ENCODE data around the gene CTNNA1. TPM values are rescaled to one million over a fixed set of nuclear protein-coding genes. Genes with fewer than 3 reads are reported as not detected.

CTNNA1 gene
- polyA plus RNA-seq, 3 donors = 56.6 to 84.5 (median 66.2) TPM

DNA sequence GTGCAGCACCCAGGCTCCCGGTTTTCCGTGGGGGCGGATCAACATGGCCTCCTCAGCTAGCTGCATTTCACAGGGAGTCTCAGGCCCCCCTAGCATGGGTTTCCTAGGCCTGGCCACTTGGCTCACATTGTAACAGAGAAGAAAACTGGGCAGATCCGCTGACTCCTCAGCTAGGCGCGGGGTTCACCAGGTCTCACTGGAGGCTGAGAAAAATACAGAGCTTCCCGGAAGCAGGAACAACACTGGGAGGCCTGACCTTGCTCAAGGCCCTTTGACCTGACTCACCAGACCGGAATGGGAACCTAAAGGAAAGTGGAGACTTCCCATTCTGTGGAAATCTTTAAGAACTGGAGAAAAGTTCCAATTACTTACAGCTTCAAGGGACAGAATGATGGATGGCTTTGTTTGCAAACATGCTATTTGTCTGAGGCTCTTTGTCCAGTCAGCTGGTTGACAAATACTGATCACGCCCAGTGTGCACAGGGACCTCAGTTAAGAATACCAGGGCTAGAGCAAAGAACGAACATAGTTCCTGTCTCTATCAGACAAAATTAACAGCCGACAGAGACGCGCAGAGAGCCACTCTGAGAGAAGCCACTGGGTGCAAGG lies 210.6 kb downstream of the CTNNA1 start:
- TF ChIP-seq, protein P1, sequence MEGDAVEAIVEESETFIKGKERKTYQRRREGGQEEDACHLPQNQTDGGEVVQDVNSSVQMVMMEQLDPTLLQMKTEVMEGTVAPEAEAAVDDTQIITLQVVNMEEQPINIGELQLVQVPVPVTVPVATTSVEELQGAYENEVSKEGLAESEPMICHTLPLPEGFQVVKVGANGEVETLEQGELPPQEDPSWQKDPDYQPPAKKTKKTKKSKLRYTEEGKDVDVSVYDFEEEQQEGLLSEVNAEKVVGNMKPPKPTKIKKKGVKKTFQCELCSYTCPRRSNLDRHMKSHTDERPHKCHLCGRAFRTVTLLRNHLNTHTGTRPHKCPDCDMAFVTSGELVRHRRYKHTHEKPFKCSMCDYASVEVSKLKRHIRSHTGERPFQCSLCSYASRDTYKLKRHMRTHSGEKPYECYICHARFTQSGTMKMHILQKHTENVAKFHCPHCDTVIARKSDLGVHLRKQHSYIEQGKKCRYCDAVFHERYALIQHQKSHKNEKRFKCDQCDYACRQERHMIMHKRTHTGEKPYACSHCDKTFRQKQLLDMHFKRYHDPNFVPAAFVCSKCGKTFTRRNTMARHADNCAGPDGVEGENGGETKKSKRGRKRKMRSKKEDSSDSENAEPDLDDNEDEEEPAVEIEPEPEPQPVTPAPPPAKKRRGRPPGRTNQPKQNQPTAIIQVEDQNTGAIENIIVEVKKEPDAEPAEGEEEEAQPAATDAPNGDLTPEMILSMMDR (IDR thresholded peaks at IDR 0.05) = no peak

DNA sequence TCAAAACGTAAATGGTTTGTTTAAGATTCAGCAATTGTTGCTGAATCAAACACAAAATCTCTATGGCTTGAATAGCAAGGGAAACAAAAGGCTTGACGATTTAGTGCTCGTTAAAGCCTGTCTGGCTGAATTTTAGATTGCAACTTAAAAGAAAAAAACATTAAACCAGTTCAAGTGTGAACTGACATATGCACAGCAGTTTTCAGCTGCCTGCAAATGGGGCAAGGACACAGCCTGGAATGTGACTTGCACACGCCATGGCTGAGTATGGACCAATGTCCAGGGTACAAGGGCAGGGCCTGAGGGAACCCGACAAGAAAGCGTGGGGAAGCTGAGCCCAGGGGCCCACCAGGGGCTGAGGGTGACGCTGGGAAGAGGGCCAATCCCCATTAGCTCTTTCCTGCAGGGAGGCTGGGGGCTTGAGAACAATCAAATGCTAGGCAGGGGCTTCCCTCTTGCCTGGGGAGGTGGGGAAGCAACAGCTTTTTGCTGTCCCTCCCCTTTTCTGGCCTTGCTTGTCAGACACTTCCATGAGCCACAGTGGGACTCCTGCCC lies 211.5 kb downstream of the CTNNA1 start:
- H3K9me3 Mint-ChIP-seq = peaks cover 0 to 2% (median 0%) of the 10 kb centered on the region in 7 donors
- peaks cover 0 to 20% of the 10 kb centered on the region in 2 donors for H3K36me3 Mint-ChIP-seq
- no peak overlapping the region for H3K4me2 ChIP-seq (replicated peaks; ENCODE audit: extremely low read depth, low read length, poor library complexity, severe bottlenecking)
- H3K36me3 ChIP-seq (replicated peaks in 1 of 2; ENCODE audit: control insufficient read depth in 1 of 2, insufficient read depth in 2 of 2, low read length in 2 of 2) = no peaks in the 10 kb centered on the region
- no peak overlapping the region for H3K9ac ChIP-seq (ENCODE audit: insufficient read depth, low read length, poor library complexity, severe bottlenecking)
- no peak overlapping the region for H3K4me3 ChIP-seq (replicated peaks in 1 of 3; ENCODE audit: low read depth in 2 of 3, low read length in 3 of 3)
- no peaks in the 10 kb centered on the region for H4K20me1 ChIP-seq (ENCODE audit: insufficient read depth, low read length)
- H3K27ac Mint-ChIP-seq = no peak overlapping the region
- H3K27me3 Mint-ChIP-seq (ENCODE audit: low read depth in 3 of 3) = peaks cover 0 to under 1% (median 0%) of the 10 kb centered on the region in 3 donors
- H2AFZ ChIP-seq (ENCODE audit: insufficient read depth, low read depth, low read length, poor library complexity, severe bottlenecking) = no peak overlapping the region
- TF ChIP-seq, protein P1 (IDR thresholded peaks at IDR 0.05) = no peak
- DNase-seq = no peak
- H3K9me3 ChIP-seq (replicated peaks in 1 of 2; ENCODE audit: control insufficient read depth in 1 of 2, insufficient read depth in 1 of 2, low read length in 2 of 2) = no peaks in the 10 kb centered on the region
- intact Hi-C loops (cut with micrococcal nuclease) = no loop called here
- H3K27me3 ChIP-seq (ENCODE audit: control insufficient read depth in 2 of 2, insufficient read depth in 2 of 2, low read length in 2 of 2) = no peaks in the 10 kb centered on the region
- 69% methylated on average over 6 of the region's 7 CpGs for WGBS (ENCODE audit: insufficient coverage)
- no peaks in the 10 kb centered on the region for H3K79me2 ChIP-seq (ENCODE audit: insufficient read depth, low read length)
- no peak overlapping the region for H3K27ac ChIP-seq (ENCODE audit: low read depth in 1 of 2, low read length in 2 of 2)
- H3K4me1 Mint-ChIP-seq = no peaks in the 10 kb centered on the region
- no peaks in the 10 kb centered on the region for H3K4me1 ChIP-seq (ENCODE audit: control insufficient read depth in 1 of 2, insufficient read depth in 2 of 2, low read length in 2 of 2)
- H3K4me3 Mint-ChIP-seq = no peak overlapping the region

More for the DNA sequence above, 210.6 kb downstream of the CTNNA1 start:
- no peak overlapping the region for H3K4me3 ChIP-seq (replicated peaks in 1 of 3; ENCODE audit: low read depth in 2 of 3, low read length in 3 of 3)
- no peak overlapping the region for H3K4me2 ChIP-seq (replicated peaks; ENCODE audit: extremely low read depth, low read length, poor library complexity, severe bottlenecking)
- no peak overlapping the region for H3K27ac ChIP-seq (ENCODE audit: low read depth in 1 of 2, low read length in 2 of 2)
- no peaks in the 10 kb centered on the region for H3K4me1 Mint-ChIP-seq
- WGBS (ENCODE audit: insufficient coverage) = 98% methylated on average over 13 of the region's 13 CpGs
- no peak overlapping the region for H3K9ac ChIP-seq (ENCODE audit: insufficient read depth, low read length, poor library complexity, severe bottlenecking)
- no peak overlapping the region for H3K4me3 Mint-ChIP-seq
- peaks cover 0 to 2% (median 0%) of the 10 kb centered on the region in 7 donors for H3K9me3 Mint-ChIP-seq
- DNase-seq = no peak
- H3K27me3 ChIP-seq (ENCODE audit: control insufficient read depth in 2 of 2, insufficient read depth in 2 of 2, low read length in 2 of 2) = no peaks in the 10 kb centered on the region
- H3K4me1 ChIP-seq (ENCODE audit: control insufficient read depth in 1 of 2, insufficient read depth in 2 of 2, low read length in 2 of 2) = no peaks in the 10 kb centered on the region
- peaks cover 1 to 20% of the 10 kb centered on the region in 2 donors for H3K36me3 Mint-ChIP-seq
- H3K79me2 ChIP-seq (ENCODE audit: insufficient read depth, low read length) = no peaks in the 10 kb centered on the region
- H4K20me1 ChIP-seq (ENCODE audit: insufficient read depth, low read length) = no peaks in the 10 kb centered on the region
- H3K27ac Mint-ChIP-seq = peak overlapping the region in 1 of 7 donors; percentile 36
- H3K36me3 ChIP-seq (replicated peaks in 1 of 2; ENCODE audit: control insufficient read depth in 1 of 2, insufficient read depth in 2 of 2, low read length in 2 of 2) = no peaks in the 10 kb centered on the region
- no peaks in the 10 kb centered on the region for H3K9me3 ChIP-seq (replicated peaks in 1 of 2; ENCODE audit: control insufficient read depth in 1 of 2, insufficient read depth in 1 of 2, low read length in 2 of 2)
- intact Hi-C loops (cut with micrococcal nuclease) = no loop called here
- peaks cover 0 to 1% (median 0%) of the 10 kb centered on the region in 3 donors for H3K27me3 Mint-ChIP-seq (ENCODE audit: low read depth in 3 of 3)
- H2AFZ ChIP-seq (ENCODE audit: insufficient read depth, low read depth, low read length, poor library complexity, severe bottlenecking) = no peak overlapping the region

Data from CD14-positive monocyte (primary cell).